LNCaP clone FGC (cell line): ENCODE data around the gene SLC22A25.
"Not testable (repeated sequence)": the region's sequence is repeated elsewhere in the genome, so short reads cannot be mapped to it uniquely, and the experiment has no call there.

Experiments
- DNase-seq: peaks from one replicate; pipeline ENCODE4 v3.0.0-alpha.2; 2011; ENCODE audit warnings: low read depth
- H3K4me3 ChIP-seq: 2 replicates; pipeline ENCODE4 v1.5.1; 2011; ENCODE audit warnings: mild to moderate bottlenecking, low read depth, low read length, control low read depth
- TF ChIP-seq, protein P1 (sequence below): IDR thresholded peaks from 2 replicates; pipeline ENCODE4 v1.5.1; 2012; ENCODE audit warnings: mild to moderate bottlenecking; ENCODE audit not compliant: control insufficient read depth, insufficient read depth; ENCODE audit errors: extremely low read depth

Gene SLC22A25

DNA sequence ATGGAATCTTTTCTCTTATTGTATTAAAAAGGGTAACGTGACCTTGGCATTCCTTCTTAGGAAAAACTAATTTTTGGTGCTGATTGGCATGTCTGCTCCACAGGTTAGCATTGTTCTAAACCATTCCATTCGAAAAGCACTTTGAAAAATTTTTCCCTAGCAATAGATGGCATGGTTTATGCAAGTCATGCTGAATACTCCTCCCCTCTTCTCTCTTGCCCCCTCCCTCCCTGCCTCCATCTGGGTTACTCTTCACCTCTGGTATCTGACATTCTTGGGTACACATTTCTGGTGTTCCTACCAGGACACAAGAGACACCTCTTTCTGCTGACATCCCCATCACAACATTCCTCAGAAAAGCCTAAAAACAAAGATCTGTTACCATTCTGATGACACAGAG lies 1.5 kb upstream of the SLC22A25 start:
- H3K4me3 ChIP-seq: no peak overlapping the region
- TF ChIP-seq, protein P1, sequence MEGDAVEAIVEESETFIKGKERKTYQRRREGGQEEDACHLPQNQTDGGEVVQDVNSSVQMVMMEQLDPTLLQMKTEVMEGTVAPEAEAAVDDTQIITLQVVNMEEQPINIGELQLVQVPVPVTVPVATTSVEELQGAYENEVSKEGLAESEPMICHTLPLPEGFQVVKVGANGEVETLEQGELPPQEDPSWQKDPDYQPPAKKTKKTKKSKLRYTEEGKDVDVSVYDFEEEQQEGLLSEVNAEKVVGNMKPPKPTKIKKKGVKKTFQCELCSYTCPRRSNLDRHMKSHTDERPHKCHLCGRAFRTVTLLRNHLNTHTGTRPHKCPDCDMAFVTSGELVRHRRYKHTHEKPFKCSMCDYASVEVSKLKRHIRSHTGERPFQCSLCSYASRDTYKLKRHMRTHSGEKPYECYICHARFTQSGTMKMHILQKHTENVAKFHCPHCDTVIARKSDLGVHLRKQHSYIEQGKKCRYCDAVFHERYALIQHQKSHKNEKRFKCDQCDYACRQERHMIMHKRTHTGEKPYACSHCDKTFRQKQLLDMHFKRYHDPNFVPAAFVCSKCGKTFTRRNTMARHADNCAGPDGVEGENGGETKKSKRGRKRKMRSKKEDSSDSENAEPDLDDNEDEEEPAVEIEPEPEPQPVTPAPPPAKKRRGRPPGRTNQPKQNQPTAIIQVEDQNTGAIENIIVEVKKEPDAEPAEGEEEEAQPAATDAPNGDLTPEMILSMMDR: no peak
- no peak for DNase-seq

DNA sequence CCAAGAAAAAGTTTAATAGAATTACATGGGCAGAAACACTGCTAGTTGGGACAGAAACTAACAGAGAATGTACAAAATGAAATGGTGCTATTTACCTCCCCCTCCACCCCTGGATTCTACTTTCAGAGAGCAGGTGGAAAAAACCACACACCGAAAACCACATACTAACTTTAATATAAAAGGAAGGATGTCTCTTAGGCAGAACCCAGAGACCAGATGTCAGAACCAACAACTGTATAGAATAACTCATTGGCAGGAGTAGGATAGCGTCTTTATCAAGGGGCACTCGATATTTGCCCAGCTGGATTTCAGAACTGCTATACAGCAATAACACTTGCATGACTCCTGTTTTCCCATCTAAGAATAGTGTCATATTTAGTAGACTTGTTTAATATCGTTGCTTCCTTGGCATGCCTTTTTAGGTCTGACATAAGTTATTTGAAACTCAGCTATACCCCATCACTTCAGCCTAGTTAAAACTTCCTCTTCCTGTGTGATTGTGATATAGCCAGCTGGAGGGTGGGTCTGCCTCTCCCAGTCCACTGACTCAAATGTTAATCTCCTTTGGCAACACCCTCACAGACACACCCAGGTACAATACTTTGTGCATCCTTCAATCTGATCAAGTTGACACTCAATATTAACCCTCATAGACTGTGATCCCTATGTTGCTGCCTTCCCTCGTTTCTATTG lies 1.2 kb downstream of the SLC22A25 start:
- DNase-seq: no peak
- TF ChIP-seq, protein P1: no peak
- H3K4me3 ChIP-seq: no peak overlapping the region

DNA sequence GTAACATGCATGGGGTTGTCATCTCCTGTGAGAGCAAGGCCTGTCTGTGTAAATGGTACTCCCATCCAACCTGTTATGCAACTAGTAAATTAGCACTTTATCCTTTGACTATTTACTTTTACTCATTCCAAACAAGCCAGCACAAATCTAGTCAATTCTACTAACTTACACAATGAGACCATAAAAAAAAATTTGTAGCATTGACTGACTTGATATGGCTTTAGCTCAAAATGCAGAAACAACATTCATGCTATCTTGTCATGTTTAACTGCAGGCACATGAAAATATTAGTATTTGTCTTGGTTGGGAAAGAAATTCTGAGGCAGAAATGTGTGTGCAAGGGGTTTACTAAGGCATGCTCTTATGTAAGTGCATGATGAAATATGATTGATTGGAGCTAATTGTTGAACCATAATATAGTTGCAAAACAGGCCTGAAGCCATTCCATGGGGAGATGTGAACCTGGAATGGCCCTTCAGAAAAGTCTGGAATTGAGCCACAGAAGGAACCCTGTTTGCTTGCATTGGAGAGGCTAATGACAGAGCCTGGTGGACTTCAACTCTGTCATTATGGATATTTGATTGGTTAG lies 2.5 kb downstream of the SLC22A25 start:
- TF ChIP-seq, protein P1: no peak
- H3K4me3 ChIP-seq: no peak overlapping the region
- DNase-seq: peak; percentile 72

DNA sequence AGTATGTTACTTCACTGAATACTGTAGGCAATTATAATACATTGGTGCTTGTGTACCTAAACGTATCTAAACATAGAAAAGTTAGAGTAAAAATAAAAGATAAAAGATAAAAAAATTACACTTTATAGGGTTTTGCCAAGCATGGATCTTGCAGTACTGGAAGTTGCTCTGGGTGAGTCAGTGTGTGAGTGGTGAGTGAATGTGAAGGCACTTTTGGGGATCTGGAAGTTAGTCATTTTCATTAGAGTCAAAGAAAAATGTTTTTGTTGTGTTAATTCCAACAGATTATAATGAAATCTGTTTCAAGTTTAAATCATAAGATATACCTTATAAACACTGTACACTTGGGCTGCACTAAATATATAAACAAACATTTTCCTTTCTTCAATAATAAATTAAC lies 3.3 kb downstream of the SLC22A25 start:
- TF ChIP-seq, protein P1: no peak
- no peak for DNase-seq
- H3K4me3 ChIP-seq: no peak overlapping the region

DNA sequence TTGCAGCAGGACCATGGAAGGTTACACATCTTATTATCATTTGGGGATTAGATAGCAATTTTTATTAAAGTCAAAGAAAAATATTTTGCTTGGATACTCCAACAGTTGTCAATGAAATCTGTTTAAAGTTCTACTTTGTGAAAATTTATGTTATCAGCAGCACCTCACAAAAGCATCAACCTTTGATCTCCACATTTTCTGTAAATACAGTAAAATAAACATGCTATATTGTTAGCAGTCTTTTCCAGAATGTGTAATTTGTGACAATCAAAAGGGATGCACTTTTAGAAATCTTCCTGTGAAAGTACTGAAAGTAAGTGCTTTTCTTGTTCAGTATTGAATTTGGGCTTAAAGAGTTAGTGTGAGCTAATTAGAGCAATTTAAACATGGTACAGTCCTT lies 4.1 kb downstream of the SLC22A25 start:
- no peak for DNase-seq
- no peak overlapping the region for H3K4me3 ChIP-seq
- TF ChIP-seq, protein P1: no peak

DNA sequence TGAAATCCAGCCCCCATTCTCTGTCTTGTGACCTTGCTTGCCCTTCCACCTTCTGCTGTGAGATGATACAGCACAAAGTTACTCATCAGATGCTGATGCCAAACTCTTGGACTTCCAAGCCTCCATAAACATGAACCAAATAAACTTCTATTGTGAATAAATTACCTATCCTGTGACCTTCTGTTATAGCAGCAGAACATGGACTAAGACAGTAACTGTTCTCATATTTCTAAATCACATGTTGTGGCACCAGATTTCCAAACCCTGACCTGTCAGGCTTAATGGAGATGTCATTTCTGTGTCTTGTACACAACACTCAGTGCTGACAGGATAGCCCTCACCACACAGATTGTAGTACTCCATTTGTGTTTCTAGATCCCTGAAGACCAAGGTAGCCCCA lies 6.0 kb downstream of the SLC22A25 start:
- TF ChIP-seq, protein P1: no peak
- no peak for DNase-seq
- H3K4me3 ChIP-seq: no peak overlapping the region

DNA sequence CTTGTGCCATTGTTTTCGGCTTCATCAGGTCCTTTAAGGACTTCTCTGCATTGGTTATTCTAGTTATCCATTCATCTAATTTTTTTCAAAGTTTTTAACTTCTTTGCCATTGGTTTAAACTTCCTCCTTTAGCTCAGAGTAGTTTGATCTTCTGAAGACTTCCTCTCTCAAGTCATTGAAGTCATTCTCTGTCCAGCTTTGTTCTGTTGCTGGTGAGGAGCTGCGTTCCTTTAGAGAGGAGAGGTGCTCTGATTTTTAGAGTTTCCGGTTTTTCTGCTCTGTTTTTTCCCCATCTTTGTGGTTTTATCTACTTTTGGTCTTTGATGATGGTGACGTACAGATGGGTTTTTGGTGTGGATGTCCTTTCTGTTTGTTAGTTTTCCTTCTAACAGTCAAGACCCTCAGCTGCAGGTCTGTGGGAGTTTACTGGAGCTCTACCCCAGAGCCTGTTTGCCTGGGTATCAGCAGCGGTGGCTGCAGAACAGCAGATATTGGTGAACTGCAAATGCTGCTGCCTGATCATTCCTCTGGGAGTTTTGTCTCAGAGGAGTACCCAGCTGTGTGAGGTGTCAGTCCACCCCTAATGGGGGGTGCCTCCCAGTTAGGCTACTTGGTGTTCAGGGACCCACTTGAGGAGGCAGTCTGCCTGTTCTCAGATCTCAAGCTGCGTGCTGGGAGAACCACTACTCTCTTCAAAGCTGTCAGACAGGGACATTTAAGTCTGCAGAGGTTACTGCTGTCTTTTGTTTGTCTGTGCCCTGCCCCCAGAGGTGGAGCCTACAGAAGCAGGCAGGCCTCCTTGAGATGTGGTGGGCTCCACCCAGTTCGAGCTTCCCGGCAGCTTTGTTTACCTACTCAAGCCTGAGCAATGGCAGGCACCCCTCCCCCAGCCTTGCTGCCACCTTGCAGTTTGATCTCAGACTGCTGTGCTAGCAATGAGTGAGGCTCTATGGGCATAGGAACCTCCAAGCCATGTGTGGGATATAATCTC lies 7.6 kb downstream of the SLC22A25 start:
- not testable (repeated sequence) for DNase-seq, H3K4me3 ChIP-seq
